Kidney tubule cell (primary cell): ENCODE measurements around the gene CTIF.
A peak's percentile ranks its signal among the peaks of the same experiment; 100 is the strongest.
"Not testable (repeated sequence)": the region's sequence is repeated elsewhere in the genome, so short reads cannot be mapped to it uniquely, and the experiment has no call there.

Source experiments
- DNase-seq: peaks from one replicate; pipeline ENCODE4 v3.0.0-alpha.2; 2018; ENCODE audit warnings: low spot score

Gene CTIF

DNA sequence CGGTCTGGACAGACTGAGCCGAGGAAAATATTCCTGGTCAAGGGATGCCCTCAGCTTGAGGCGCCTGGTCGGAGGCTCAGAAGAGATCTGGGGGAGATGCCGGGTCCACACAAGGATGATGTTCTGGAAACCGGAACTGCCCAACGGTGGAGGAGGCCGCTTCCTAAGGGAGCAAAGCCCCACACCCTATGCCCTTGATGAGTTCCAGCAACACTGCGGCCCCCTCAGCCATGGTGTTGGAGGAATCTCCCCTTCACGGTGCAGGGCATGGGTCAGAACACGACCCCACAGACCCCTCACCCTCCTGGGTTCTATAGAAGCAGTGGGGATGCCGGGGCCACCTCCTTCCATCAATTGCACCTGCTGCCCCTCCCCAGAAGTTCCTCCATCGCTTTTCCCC, 332.1 kb downstream of the CTIF start:
- not testable (repeated sequence) for DNase-seq

DNA sequence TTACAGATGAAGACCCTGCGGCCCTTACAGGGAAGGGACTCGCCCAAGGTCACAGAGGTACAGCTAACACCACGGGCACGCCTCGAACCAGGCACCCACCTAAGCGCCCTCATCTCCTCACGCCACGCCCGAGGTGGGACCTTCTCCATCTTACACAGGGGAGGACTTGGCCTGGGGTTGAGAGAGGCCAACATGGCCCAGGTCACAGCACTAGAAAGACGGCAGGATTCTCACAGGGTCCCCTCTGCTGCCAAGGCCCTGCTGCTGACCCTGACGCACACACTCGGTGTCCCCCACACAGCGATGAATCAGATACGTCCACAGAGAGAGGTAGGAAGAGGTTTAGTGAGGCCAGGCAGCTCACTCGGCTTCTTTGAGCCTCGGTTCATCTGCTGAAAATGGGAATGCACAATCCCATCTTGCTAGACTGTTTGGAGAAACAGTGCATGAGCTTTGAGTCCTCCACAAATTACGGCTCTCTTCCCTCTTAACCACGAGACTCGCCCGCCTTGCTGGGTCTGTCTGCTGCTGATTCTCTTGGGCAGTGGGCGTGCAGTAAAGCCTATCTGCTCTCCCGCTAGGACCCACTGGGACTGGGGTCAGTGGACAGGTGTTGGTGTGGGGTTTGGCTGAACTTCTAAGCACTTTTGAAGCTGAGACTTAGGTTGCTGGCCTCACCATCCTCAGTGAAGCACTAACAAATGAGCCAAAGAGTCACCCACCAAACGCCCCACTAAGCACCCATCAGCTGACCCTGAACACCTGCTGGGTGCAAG, 332.7 kb downstream of the CTIF start:
- no peak for DNase-seq

DNA sequence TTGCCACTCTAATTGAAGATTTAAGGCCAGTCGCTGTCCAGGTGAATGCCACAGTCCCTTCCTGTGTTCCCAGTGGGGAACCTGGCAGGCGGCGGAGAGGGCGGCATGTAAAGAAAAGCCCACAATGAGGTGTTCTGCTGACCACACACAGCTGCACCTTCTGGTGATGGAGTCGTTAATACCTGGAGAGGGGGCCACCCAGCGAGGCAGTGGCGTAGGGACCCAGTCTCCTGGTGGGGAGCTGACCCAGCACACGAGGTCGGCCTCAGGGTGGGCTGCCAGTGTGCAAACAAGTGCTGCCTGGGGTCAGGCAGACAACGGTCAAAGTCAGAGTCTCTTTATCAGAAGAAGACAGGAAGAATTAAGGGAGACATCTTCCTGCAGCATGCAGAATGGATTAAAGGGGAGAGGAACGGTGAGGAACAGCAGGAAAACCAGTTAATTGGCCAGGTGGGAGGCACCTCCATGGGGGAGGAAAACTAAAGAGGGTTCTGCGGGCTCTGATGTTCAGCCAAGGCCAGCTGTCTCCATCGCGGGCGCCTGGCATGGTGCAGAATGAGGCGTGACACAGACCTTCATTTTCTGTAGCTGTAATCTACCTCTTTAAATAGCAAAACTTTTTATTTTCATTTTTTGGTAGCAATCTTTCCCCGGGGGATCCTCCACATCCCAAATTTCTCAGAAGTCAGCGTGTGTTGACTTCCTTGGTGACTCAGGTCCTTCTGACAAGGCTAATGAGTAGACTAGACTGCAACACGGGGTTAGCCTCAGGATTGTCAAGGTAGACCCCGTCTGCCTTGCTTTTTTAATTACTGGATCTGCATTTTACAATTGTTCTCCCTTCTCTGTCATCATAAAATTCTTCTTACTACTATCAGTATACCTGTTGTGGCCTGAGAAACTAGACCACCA, 333.7 kb downstream of the CTIF start:
- DNase-seq, result peak; percentile 42

DNA sequence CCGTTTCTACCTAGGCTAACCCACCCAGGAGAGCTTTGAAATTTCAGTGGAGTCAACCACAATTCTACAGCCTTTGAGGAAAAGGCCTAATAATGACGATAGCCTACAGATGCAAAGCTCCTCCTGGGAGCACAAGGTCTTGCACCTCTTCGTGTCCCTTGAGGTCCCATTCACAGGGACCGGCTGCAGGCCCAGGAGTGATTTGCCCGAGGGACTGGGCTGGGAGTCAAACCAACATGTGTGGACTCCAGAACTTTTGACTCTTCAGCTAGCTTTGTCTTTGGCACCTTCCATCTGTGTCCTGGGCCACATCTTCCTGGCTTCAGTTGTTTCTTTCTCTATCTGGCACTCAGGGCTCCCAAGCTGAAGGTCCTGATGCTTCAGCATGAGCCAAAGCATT, 335.4 kb downstream of the CTIF start:
- DNase-seq, result no peak

DNA sequence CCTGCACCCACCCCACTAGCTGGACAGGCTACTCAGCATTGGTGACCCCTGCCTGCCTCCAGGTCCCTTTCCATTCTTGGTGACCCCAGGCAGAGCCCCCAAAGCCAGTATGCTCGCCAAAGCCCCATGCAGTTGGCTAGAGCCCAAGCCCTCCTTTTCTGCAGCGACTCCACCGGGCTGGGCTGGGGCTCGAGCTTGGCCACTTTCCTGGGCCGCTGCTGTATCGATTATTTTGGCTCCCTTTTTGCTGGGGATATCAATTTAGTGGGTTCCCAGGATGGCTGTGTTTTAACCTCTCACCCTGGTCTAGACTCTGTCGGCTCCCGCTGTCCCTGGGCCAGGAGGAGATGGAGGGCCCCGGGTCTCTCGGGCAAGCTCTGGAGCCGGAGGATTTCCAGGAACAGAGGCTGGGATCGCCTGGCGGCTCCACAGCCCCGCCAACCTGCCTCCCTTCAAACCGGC, 335.9 kb downstream of the CTIF start:
- DNase-seq, result no peak

DNA sequence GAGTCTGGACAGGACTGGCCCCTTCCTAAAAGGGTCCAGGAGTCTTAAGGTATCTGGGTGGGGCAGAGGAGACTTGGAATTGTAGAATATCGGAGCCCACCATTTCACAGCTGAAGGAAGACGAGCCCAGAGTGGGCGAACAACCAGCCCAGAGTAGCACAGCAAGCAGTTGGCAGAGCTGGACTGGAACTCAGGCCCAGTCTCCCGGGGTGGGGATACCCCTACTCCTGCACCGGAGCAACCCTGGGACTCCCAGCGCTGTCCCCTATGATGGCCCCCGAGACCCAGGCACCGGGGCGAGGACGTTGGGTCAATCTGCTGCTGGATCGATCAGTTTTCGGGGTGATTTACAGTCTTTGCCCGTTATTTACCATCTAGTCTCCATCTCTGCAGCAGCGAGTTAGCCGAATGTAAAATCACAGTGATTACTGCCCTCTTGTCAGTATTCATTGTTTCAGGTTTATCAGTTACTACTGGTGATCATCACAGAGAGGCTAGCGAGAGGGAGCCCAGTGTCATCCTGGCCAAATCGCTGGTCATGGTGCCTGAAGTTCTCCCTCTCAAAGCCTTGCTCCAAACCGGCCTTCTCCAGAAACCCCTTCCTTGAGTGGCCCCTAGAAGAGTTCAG, 336.6 kb downstream of the CTIF start:
- DNase-seq, result no peak

DNA sequence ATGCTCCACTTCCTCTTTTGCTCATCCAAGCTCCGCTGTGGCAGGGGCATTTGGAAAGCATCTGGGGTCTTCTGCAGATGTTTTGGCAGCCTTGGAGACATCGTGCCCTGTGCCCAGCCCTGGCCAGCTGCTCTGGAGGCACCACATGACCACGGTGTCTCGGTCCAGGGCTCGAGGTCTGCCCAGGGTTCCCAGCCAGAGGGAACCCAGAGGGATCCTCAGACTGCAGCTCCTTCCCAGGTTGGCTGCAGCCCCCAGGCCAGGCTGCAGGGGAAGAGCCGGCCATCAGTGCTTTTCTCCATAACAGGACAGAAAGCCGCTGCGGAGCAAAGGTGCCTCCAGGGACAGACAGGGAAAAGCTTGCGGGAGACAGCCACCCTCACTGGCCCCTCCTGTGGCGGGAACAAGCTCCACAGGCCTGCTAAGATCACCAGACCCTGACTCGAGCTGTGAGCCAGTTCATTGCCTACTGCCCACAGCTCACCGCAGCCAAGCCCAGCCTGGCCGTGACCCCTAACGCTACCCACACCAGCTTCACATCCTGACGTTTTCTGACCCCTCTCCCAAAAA, 337.2 kb downstream of the CTIF start:
- DNase-seq, result peak; percentile 65

DNA sequence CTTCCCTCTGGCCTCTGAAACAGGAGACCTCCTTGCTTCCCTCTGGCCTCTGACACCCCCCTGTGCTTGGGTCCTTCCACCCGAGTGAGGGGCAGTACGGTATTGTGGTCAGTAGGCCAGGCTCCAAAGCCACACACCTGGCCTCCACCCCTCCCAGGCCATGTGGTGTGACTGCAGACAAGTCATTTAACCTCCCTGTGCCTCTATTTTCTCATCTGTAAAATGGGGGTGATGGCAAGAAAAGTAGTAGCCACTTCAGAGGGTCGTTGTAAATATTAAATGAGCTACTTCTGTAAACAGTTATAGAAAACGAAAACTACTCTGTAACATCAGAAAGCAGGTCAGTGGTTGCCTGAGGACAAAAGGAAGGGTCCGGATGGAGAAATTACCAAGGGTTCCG, 337.8 kb downstream of the CTIF start:
- DNase-seq, result no peak

DNA sequence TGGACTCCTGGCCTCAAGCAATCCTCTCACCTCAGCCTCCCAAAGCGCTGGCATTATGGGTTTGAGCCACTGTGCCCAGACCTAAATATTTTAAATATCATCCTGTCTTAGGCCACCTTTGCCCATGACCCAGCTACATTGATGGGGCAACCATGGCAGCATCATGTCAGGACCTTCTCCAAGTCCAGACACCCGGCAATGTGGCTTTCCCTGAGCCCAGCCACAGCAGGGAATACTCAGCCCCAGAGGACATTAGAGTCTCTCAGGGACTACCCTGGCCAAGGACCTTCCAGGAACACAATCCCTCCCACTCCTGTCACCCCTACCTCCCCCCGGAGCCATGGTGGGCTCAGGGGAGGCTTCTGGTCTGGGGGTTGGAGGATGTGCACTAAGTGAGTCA, 339.1 kb downstream of the CTIF start:
- DNase-seq, result no peak

DNA sequence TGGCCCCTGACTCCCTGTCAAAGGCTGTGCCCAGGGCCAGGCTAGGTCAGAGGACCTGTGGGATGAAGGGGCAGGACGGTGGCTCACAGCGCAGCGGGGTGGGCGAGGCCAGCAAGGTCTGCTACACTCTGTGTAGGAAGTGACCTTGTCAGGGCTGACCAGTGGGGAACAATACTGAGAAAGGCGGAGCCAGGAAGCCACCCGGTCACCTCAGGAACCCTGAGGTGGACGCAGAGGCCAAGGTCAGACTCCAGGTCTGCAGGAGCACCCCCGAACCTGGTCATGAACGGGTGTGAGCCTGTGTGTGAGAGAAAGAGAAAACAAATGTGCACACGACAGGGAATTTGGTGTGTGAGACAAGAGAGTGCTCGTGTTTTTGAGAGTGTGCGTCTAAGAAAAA, 339.6 kb downstream of the CTIF start:
- peak; percentile 23 for DNase-seq

DNA sequence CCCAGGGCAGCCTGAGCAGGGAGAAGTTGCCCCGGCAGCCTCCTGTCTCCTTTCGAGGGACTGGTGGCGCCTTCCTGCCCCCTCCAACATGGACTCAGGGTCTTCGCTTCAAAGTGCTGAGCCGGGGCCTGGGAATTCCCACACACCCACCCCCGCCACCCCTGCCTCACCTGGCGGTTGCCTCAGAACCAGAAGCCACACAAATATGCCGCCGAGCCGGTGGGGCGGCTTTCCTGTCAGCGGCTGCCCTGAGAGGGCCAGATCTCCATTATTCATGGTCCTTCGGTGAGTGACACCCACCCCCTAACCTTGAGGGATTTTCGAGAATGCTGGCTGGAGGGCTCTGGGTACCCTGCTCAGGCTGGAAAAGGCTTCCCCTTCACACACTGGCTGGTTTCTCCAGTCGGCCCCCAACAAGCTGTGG, 340.2 kb downstream of the CTIF start:
- peak; percentile 36 for DNase-seq

DNA sequence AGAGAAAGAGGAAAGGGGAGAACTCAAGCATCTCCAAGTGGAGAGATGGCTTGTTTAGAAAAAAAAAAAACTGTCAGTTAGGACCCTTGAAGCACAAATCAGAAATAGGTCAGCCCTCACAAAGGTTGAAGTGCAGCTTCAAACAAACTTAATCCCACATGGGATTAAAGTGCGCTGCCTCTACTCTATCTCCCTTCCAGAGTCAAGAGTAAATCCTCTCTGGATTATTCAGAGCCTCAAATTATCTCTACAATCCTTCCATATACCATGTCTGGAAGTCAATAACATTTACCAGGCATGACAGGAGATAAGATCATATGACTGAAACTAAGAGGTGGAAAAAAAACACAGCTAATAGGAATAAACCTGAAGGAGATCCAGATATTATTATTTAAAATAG, 342.1 kb downstream of the CTIF start:
- no peak for DNase-seq

DNA sequence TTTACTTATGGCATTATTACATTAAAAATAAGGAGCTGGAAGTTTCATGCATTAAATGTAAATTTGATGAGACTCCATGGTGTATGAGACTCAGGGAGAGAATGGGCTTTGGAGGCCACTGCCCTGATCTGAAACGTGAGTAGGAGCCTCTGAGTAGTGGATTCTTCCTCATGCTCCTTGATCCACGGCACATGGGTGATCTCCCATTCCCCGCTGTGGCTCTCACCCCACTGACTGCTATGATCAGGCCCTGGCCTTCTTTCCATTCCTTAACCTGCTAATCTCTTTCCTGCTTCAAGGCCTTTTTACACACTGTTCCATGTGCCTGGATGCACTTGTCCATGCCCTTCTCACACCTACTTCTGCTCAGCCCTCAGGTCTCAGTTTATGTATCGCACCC, 343.5 kb downstream of the CTIF start:
- DNase-seq, result no peak

DNA sequence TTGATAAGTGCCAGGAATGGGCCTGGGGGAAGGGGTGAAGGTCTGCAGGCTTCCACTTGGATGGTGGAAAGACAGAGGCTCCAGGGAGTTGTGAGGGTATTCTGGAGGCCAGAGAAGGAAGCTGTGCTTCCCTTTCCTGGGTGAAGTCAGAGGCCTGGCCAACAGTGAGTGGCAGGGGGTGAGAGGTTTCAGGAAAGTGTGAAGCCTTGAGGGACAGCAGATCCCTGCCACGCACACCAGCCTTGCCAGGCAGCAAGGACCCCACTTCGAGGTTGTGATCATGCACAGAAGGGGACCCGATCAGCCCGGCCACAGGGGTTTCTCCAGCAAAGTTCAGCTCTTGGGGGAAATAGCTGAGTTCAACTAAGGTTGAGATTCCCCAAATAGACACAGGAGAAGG, 345.5 kb downstream of the CTIF start:
- DNase-seq, result no peak

DNA sequence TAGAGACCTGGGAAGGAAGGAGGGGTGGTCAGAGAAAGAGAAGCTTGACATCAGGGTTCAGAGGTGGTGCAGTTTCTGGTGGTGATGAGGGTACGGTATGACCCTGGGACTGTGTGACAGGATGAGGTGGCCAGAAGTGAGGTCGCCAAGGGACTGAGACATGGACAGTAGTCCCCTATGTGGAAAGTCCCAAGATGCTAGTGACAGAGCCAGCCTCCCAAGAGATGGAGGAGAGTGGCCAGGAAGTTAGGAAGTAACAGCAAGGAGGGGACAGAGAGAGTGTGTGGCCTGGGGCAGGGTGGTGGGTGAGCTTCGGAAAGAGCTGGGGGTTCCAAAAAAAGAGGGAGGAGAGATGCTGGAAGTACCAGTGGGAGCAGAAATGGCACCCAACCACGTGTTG, 345.9 kb downstream of the CTIF start:
- no peak for DNase-seq

DNA sequence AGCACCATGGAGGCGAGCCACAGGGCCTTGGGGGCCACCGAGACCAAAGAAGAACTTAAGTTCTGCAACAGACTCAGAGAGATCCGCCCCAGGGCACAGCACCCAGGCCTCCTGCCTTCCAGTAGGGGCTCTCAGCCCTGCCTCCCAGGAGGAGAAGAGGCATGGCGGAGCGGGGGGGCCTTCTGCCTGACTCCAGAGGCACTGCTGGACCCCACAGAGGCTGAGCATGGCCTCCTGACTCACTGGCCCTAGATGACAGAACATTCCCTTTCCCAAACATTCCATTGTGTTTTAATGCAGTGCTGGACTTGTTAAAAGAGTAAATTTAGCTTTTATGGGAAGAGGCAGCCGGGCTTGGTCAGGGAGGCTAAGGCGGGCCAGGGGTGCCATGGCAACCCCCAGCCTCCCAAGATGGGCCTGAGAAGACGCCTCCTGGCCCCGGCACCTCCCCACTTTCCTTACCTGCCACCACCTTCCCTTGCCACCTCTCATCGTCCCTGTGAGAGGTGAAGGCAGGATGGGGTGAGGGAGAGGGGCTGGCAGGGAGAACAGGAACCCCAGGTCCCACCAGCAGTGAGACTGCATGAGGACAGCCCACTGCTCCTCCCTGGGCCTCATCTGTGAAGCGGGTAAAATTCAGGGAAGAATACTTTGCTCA, 346.6 kb downstream of the CTIF start:
- DNase-seq, result no peak

DNA sequence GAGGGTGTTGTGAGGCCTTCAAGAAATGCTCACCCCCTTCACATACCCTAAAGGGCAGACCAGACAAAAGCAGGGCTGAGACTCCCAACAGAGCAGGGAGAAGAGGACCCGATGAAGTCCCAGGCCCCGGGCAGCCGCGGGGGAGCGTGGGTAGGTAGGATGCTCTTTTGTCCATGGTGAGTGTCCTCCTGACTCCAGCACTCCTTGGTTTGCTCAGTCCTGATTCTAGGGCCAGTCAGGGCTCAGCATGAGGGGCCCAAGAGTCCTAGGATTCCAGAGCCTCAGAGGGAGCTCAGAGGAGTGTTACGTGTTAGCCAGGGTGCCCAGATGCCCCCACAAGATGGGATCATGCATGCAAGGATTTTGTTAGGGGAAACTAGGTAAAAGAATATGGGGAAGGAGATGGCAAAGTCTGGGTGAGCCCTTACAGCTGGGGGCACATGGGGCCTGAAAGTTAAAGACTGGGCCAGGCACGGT, 347.1 kb downstream of the CTIF start:
- no peak for DNase-seq

DNA sequence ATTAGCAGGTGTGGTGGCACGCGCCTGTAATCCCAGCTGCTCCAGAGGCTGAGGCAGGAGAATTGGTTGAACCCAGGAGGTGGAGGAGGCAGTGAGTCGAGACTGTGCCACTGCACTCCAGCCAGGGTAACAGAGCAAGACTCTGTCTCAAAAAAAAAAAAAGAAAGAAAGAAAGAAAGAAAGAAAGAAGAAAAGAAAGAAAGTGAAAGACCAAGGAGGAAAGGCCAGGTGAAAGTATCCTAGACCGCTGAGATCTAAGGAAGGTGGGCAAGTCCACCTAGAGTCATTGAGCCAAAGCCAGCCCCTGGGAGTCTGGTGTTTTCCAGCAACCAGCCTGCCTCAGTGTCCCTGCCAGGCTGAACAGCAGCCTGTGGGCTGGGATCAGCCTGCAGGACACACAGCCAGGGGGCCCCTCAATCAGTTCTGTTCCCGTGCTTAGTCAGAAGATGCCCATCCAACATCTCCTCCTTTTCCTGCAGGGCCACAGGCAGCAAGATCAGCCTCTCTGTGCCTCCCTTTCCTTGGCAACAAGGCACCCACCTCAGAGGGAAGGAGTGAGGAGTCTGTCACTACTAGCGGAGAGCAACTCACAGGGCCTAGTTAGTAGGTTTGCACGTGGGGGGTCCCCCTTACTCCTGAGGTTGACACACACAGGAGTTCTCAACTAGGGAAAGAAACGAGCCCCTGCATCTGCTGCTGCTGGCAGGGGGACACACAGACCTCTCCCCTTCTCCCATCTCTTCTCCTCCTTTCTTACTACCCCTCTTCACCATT, 347.9 kb downstream of the CTIF start:
- DNase-seq, result no peak

DNA sequence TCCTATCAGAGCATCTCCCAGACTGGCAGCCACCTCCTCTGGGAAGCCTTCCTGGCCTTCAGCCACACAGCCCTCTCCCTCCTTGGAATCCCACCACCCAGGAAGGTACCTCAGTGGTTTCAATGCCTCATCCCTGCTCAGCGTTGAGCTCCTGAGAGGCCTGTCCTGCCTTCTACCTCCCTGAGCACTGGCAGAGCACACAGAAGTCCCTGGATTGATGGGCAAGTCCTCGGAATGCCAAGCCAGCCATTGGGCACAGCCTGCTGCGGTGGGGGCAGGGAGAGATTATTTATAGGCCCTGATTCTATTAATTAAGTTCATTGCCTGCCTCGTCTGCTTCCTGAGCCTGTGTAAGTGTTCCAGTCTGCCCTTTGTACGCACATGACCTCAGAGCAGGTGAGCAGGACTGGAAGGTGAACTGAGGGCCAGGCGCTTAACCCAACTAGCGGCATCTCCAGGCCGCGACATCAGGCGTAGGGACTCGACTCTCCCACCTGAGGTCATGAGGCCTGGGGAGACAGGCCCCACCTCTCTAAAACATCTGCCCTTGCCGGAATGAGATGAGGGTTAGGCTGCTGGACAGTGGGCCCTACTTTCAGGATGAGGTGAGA, 348.6 kb downstream of the CTIF start:
- no peak for DNase-seq
